ENCODE data around the gene CBFA2T2. TPM values are rescaled to one million over a fixed set of nuclear protein-coding genes. Genes with fewer than 3 reads are reported as not detected.
"Not testable (repeated sequence)": the region's sequence is repeated elsewhere in the genome, so short reads cannot be mapped to it uniquely, and the experiment has no call there.

The CBFA2T2 gene
- total RNA-seq, 1 experiment from 2014 or later = 15.4 TPM

DNA sequence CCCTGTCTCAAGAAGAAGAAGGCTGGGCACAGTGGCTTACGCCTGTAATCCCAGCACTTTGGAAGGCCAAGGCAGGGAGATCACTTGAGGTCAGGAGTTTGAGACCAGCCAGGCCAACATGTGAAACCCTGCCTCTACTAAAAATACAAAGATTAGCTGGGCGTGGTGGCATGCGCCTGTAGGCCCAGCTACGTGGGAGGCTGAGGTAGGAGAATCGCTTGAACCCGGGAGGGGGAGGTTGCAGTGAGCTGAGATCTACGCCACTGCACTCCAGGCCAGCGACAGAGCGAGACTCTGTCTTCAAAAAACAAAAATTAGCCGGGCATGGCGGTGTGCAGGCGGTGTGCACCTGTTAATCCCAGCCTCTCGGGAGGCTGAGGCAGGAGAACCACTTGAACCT is 22.0 kb downstream of the CBFA2T2 start:
- H3K27me3 Mint-ChIP-seq (ENCODE audit: insufficient read depth, unreplicated experiment); H3K36me3 Mint-ChIP-seq (ENCODE audit: insufficient read depth, unreplicated experiment); H3K4me1 Mint-ChIP-seq (ENCODE audit: insufficient read depth, unreplicated experiment); H3K9me3 Mint-ChIP-seq (ENCODE audit: unreplicated experiment); H3K27ac Mint-ChIP-seq (ENCODE audit: low read depth, unreplicated experiment); BruUV-seq (replicated peaks); intact Hi-C loops (cut with micrococcal nuclease); DNase-seq (ENCODE audit: unreplicated experiment); H3K4me3 Mint-ChIP-seq (ENCODE audit: unreplicated experiment): not testable (repeated sequence)
- ChIA-PET POLR2A (interaction anchor here (1.0 kb wide), 1 partner anchor 22 kb away, joined by 5 read pairs; the partner anchor contains the start of gene CBFA2T2), CTCF (interaction anchor here (0.7 to 1.3 kb wide), 2 partner anchors 10 to 20 kb away, joined by 4 to 6 read pairs; no protein-coding TSS in a partner anchor)

DNA sequence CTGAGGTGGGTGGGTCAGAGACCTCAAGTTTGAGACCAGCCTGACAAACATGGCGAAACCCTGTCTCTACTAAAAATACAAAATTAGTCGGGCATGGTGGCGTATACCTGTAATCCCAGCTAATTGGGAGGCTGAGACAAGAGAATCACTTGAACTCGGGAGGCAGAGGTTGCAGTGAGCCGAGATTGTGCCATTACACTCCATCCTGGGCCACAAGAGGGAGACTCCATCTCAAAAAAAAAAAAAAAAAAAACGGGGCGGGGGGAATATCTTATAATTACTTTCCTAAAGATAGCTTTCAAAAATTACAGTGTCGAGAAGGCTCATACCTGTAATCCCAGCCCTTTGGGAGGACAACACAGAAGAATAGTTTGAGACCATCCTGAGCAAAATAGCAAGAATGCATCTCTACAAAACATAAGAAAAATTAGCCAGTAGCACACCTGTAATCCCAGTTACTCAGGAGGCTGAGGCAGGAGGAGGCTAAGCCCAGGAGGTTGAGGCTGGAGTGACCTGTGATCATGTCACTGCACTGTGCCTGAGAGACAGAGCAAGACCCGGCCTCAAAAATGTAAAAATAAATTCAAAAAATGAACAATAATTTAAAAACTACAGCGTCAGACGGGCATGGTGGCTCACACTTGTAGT is 25.8 kb downstream of the CBFA2T2 start:
- TF ChIP-seq, protein P1, sequence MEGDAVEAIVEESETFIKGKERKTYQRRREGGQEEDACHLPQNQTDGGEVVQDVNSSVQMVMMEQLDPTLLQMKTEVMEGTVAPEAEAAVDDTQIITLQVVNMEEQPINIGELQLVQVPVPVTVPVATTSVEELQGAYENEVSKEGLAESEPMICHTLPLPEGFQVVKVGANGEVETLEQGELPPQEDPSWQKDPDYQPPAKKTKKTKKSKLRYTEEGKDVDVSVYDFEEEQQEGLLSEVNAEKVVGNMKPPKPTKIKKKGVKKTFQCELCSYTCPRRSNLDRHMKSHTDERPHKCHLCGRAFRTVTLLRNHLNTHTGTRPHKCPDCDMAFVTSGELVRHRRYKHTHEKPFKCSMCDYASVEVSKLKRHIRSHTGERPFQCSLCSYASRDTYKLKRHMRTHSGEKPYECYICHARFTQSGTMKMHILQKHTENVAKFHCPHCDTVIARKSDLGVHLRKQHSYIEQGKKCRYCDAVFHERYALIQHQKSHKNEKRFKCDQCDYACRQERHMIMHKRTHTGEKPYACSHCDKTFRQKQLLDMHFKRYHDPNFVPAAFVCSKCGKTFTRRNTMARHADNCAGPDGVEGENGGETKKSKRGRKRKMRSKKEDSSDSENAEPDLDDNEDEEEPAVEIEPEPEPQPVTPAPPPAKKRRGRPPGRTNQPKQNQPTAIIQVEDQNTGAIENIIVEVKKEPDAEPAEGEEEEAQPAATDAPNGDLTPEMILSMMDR (IDR thresholded peaks at IDR 0.05; ENCODE audit: unreplicated experiment) = peak; percentile 24
- no peak overlapping the region for H3K27ac Mint-ChIP-seq (ENCODE audit: low read depth, unreplicated experiment)
- CTCF ChIA-PET = interaction anchor here (0.6 to 1.5 kb wide), 6 partner anchors 24 to 1289 kb away, joined by 3 to 5 read pairs (median 4); no protein-coding TSS in a partner anchor
- peak; percentile 18 for DNase-seq (ENCODE audit: unreplicated experiment)
- POLR2A ChIA-PET = interaction anchor here (0.7 to 1.5 kb wide), 3 partner anchors 9 to 46 kb away, joined by 3 read pairs; partner anchors contain the start of gene CBFA2T2
- H3K36me3 Mint-ChIP-seq (ENCODE audit: insufficient read depth, unreplicated experiment) = no peaks in the 10 kb centered on the region
- no TSS peak for BruUV-seq (replicated peaks)
- H3K4me1 Mint-ChIP-seq (ENCODE audit: insufficient read depth, unreplicated experiment) = peaks cover 10% of the 10 kb centered on the region
- H3K9me3 Mint-ChIP-seq (ENCODE audit: unreplicated experiment) = no peaks in the 10 kb centered on the region
- intact Hi-C loops (cut with micrococcal nuclease) = no loop called here
- no peaks in the 10 kb centered on the region for H3K27me3 Mint-ChIP-seq (ENCODE audit: insufficient read depth, unreplicated experiment)
- no peak overlapping the region for H3K4me3 Mint-ChIP-seq (ENCODE audit: unreplicated experiment)

DNA sequence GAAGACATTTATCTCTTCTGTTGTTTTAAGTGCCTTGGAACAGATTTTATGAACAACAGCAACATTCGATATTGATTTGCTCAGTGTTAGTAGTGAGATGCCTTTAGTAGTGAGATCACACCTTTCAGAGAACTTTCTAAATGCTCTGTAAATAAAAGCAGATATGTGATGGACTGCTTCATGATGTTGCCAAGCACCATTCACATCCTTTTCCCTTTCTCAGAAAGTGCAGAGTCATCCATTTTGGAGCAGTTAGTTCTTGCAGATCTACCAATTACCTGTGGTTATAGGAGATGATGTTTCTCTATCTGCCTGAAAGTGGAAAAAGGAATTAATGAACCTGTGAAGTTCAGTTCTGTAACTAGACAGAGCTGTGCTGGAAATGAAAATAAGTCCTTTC is 27.0 kb downstream of the CBFA2T2 start:
- ChIA-PET POLR2A (interaction anchor here (1.0 to 1.3 kb wide), 3 partner anchors 26 to 152 kb away, joined by 4 read pairs; no protein-coding TSS in a partner anchor), CTCF (interaction anchor here (0.5 to 1.1 kb wide), 4 partner anchors 76 to 749 kb away, joined by 3 to 5 read pairs (median 4); no protein-coding TSS in a partner anchor)
- intact Hi-C loops (cut with micrococcal nuclease) = no loop called here

DNA sequence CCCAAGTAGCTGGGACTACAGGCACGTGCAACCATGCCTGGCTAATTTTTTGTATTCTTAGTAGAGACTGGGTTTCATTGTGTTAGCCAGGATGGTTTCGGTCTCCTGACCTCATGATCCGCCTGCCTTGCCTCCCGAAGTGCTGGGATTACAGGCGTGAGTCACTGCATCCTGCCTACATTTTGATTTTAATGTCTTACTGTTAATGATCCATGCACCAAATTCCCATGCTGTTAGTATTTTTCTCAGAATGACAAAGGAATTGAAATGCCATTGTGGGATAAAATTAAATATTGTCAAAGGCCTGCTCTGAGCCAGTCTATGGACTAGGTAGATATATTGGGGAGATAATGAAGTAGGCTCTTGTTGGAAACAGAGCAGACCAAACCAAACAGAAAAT is 28.2 kb downstream of the CBFA2T2 start:
- Mint-ChIP-seq H3K4me3 (ENCODE audit: unreplicated experiment) (no peak overlapping the region), H3K27me3 (ENCODE audit: insufficient read depth, unreplicated experiment) (no peaks in the 10 kb centered on the region), H3K9me3 (ENCODE audit: unreplicated experiment) (no peaks in the 10 kb centered on the region), H3K36me3 (ENCODE audit: insufficient read depth, unreplicated experiment) (no peaks in the 10 kb centered on the region), H3K4me1 (ENCODE audit: insufficient read depth, unreplicated experiment) (peaks cover 10% of the 10 kb centered on the region), H3K27ac (ENCODE audit: low read depth, unreplicated experiment) (peak overlapping the region; percentile 42)
- BruUV-seq (replicated peaks) = no TSS peak
- DNase-seq (ENCODE audit: unreplicated experiment) = peak; percentile 85
- ChIA-PET CTCF (interaction anchor here (0.7 to 0.8 kb wide), 3 partner anchors 11 to 216 kb away, joined by 3 to 5 read pairs (median 4); no protein-coding TSS in a partner anchor), POLR2A (interaction anchor here (0.6 to 1.3 kb wide), 4 partner anchors 27 to 1932 kb away, joined by 3 to 4 read pairs (median 4); no protein-coding TSS in a partner anchor)
- TF ChIP-seq, protein P1 (IDR thresholded peaks at IDR 0.05; ENCODE audit: unreplicated experiment) = no peak
- intact Hi-C loops (cut with micrococcal nuclease) = no loop called here

More for the DNA sequence above, 27.0 kb downstream of the CBFA2T2 start:
- Mint-ChIP-seq H3K27me3 (ENCODE audit: insufficient read depth, unreplicated experiment) (no peaks in the 10 kb centered on the region), H3K27ac (ENCODE audit: low read depth, unreplicated experiment) (no peak overlapping the region), H3K4me3 (ENCODE audit: unreplicated experiment) (no peak overlapping the region), H3K4me1 (ENCODE audit: insufficient read depth, unreplicated experiment) (peaks cover 10% of the 10 kb centered on the region), H3K9me3 (ENCODE audit: unreplicated experiment) (no peaks in the 10 kb centered on the region), H3K36me3 (ENCODE audit: insufficient read depth, unreplicated experiment) (no peaks in the 10 kb centered on the region)
- TF ChIP-seq, protein P1 (IDR thresholded peaks at IDR 0.05; ENCODE audit: unreplicated experiment) = no peak
- DNase-seq (ENCODE audit: unreplicated experiment) = peak; percentile 8
- no TSS peak for BruUV-seq (replicated peaks)
